WTC11 (cell line): ENCODE measurements around the gene ATG9B. TPM values are rescaled to one million over a fixed set of nuclear protein-coding genes. Genes with fewer than 3 reads are reported as not detected.

Source experiments
- EMX1 ChIP-seq: fragments of 250-450 bp; sonication (Bioruptor Pico); IDR thresholded peaks from 2 replicates; pipeline ENCODE4 v1.8.0; 2021; ENCODE audit warnings: mild to moderate bottlenecking
- ERG ChIP-seq: fragments of 250-450 bp; sonication (Bioruptor Pico); IDR thresholded peaks from 2 replicates; pipeline ENCODE4 v1.8.0; 2021; ENCODE audit warnings: mild to moderate bottlenecking
- FOXJ3 ChIP-seq: sonication (generic); formaldehyde crosslinking; IDR thresholded peaks from 2 replicates; pipeline ENCODE4 v1.9.0; 2021; ENCODE audit warnings: missing genetic modification reagents, mild to moderate bottlenecking, borderline replicate concordance
- GRHL2 ChIP-seq: fragments of 250-450 bp; sonication (Bioruptor Pico); IDR thresholded peaks from 2 replicates; pipeline ENCODE4 v1.8.0; 2022; ENCODE audit warnings: mild to moderate bottlenecking, moderate library complexity; ENCODE audit not compliant: insufficient replicate concordance, severe bottlenecking
- IRF2 ChIP-seq: sonication (generic); formaldehyde crosslinking; IDR thresholded peaks from 2 replicates; pipeline ENCODE4 v1.8.0; 2022; ENCODE audit warnings: low read depth, missing genetic modification reagents, borderline replicate concordance
- JAZF1 ChIP-seq: fragments of 250-450 bp; sonication (Bioruptor Pico); IDR thresholded peaks from 2 replicates; pipeline ENCODE4 v1.9.0; 2021; ENCODE audit warnings: moderate library complexity, mild to moderate bottlenecking, inconsistent platforms
- JUN ChIP-seq: sonication (generic); formaldehyde crosslinking; IDR thresholded peaks from 2 replicates; pipeline ENCODE4 v1.8.0; 2023; ENCODE audit warnings: mild to moderate bottlenecking, missing genetic modification reagents
- KAT7 ChIP-seq: sonication (generic); formaldehyde crosslinking; IDR thresholded peaks from 2 replicates; pipeline ENCODE4 v1.8.1; 2023; ENCODE audit warnings: missing genetic modification reagents, mild to moderate bottlenecking, borderline replicate concordance
- MAX ChIP-seq: sonication (generic); formaldehyde crosslinking; IDR thresholded peaks from 2 replicates; pipeline ENCODE4 v1.8.0; 2022; ENCODE audit warnings: mild to moderate bottlenecking, missing genetic modification reagents
- MLX ChIP-seq: sonication (generic); formaldehyde crosslinking; IDR thresholded peaks from 2 replicates; pipeline ENCODE4 v1.8.1; 2023; ENCODE audit warnings: mild to moderate bottlenecking, missing genetic modification reagents, moderate library complexity
- NR1H2 ChIP-seq: sonication (generic); formaldehyde crosslinking; IDR thresholded peaks from 2 replicates; pipeline ENCODE4 v1.9.0; 2021; ENCODE audit warnings: mild to moderate bottlenecking, moderate library complexity, missing genetic modification reagents
- PRDM15 ChIP-seq: sonication (generic); formaldehyde crosslinking; IDR thresholded peaks from 2 replicates; pipeline ENCODE4 v1.8.0; 2022; ENCODE audit warnings: missing genetic modification reagents
- PREB ChIP-seq: sonication (generic); formaldehyde crosslinking; IDR thresholded peaks from 2 replicates; pipeline ENCODE4 v1.8.1; 2022; ENCODE audit warnings: mild to moderate bottlenecking, missing genetic modification reagents, moderate library complexity, borderline replicate concordance
- RORB ChIP-seq: fragments of 250-450 bp; sonication (Bioruptor Pico); IDR thresholded peaks from 2 replicates; pipeline ENCODE4 v1.9.0; 2021; ENCODE audit warnings: mild to moderate bottlenecking
- SMAD4 ChIP-seq: sonication (generic); formaldehyde crosslinking; IDR thresholded peaks from 2 replicates; pipeline ENCODE4 v1.8.0; 2022; ENCODE audit warnings: mild to moderate bottlenecking, missing genetic modification reagents
- USF1 ChIP-seq: sonication (generic); formaldehyde crosslinking; IDR thresholded peaks from 2 replicates; pipeline ENCODE4 v1.8.0; 2022; ENCODE audit warnings: mild to moderate bottlenecking, missing genetic modification reagents
- ZNF138 ChIP-seq: sonication (generic); formaldehyde crosslinking; conservative IDR thresholded peaks from 2 replicates; pipeline ENCODE4 v1.8.1; 2022; ENCODE audit warnings: mild to moderate bottlenecking, moderate library complexity, missing genetic modification reagents
- ZNF219 ChIP-seq: sonication (generic); formaldehyde crosslinking; IDR thresholded peaks from 2 replicates; pipeline ENCODE4 v1.8.0; 2023; ENCODE audit warnings: missing genetic modification reagents, mild to moderate bottlenecking, borderline replicate concordance
- ZNF281 ChIP-seq: sonication (generic); formaldehyde crosslinking; IDR thresholded peaks from 2 replicates; pipeline ENCODE4 v1.8.0; 2023; ENCODE audit warnings: mild to moderate bottlenecking, missing genetic modification reagents
- ZNF317 ChIP-seq: sonication (generic); formaldehyde crosslinking; IDR thresholded peaks from 2 replicates; pipeline ENCODE4 v1.8.1; 2023; ENCODE audit warnings: low read depth, mild to moderate bottlenecking, moderate library complexity, missing genetic modification reagents, borderline replicate concordance
- ZNF425 ChIP-seq: fragments of 250-450 bp; sonication (Bioruptor Pico); conservative IDR thresholded peaks from 2 replicates; pipeline ENCODE4 v1.9.0; 2021; ENCODE audit warnings: mild to moderate bottlenecking
- ZSCAN18 ChIP-seq: fragments of 250-450 bp; sonication (Bioruptor Pico); IDR thresholded peaks from 2 replicates; pipeline ENCODE4 v2.1.2; 2022; ENCODE audit warnings: mild to moderate bottlenecking, moderate library complexity
- total RNA-seq: library from RNA; stranded (reverse); gene quantifications from 3 replicates; pipeline ENCODE4 v1.2.3, GENCODE V29; 2021

The ATG9B gene
- total RNA-seq, 1 experiment from 2014 or later = 2.4 TPM

GRCh38 chr7:151008511-151009323 is 15.6 kb downstream of the ATG9B start (continued):
- TF ChIP-seq PRDM15 (CRISPR knock-in tag) (no peak), SMAD4 (CRISPR knock-in tag) (no peak), GRHL2 (CRISPR knock-in tag) (no peak), USF1 (CRISPR knock-in tag) (no peak), IRF2 (CRISPR knock-in tag) (no peak), RORB (no peak), JAZF1 (CRISPR knock-in tag) (no peak), ERG (CRISPR knock-in tag) (no peak), KAT7 (CRISPR knock-in tag) (no peak), MLX (no peak), ZNF317 (no peak), JUN (CRISPR knock-in tag) (no peak), ZNF281 (CRISPR knock-in tag) (peak; percentile 65; the same call in 1 of the 2 replicates), ZNF219 (CRISPR knock-in tag) (no peak), ZNF425 (CRISPR knock-in tag) (no peak), EMX1 (no peak), MAX (CRISPR knock-in tag) (0 out of 2 replicates have a peak, but pooled peaks have one; percentile 53), ZNF138 (CRISPR knock-in tag) (no peak), FOXJ3 (CRISPR knock-in tag) (no peak), NR1H2 (no peak), PREB (CRISPR knock-in tag) (no peak), ZSCAN18 (CRISPR knock-in tag) (no peak)
